Activated T-cell treated with anti-CD3 and anti-CD28 coated beads, Interleukin-2, amount 50 U/mL, for 72 hours (primary cell): ENCODE results near the gene KCNIP1. TPM values are rescaled to one million over a fixed set of nuclear protein-coding genes. Genes with fewer than 3 reads are reported as not detected.

Experiments
- ATAC-seq, 2 donors: fragments of 150-1000 bp; cut with Tn5 transposase; replicated peaks in 1 of 2; 2 replicates each; pipeline ENCODE4 v1.10.0; 2021; ENCODE audit warnings: moderate library complexity in 2 of 2, mild to moderate bottlenecking in 1 of 2
- DNase-seq, 2 donors: peaks; one replicate each; pipeline ENCODE4 v3.0.0; 2021 to 2022; ENCODE audit warnings: mixed read lengths in 1 of 2
- H3K27ac Mint-ChIP-seq: one replicate; pipeline ENCODE4 v1.8.0; 2022; ENCODE audit warnings: mild to moderate bottlenecking, moderate library complexity, mixed read lengths
- H3K27me3 Mint-ChIP-seq: one replicate; pipeline ENCODE4 v1.8.0; 2022; ENCODE audit warnings: low read depth, mixed read lengths
- H3K36me3 Mint-ChIP-seq, 2 donors: one replicate each; pipeline ENCODE4 v1.8.0; 2022; ENCODE audit warnings: mixed read lengths in 2 of 2, mild to moderate bottlenecking in 1 of 2; ENCODE audit not compliant: insufficient read depth in 2 of 2
- H3K4me1 Mint-ChIP-seq: one replicate; pipeline ENCODE4 v1.8.0; 2022; ENCODE audit warnings: low read depth, mixed read lengths
- H3K4me3 Mint-ChIP-seq, 2 donors: one replicate each; pipeline ENCODE4 v1.8.0; 2022; ENCODE audit warnings: mild to moderate bottlenecking in 2 of 2, mixed read lengths in 2 of 2, moderate library complexity in 2 of 2
- H3K9me3 Mint-ChIP-seq, 2 donors: one replicate each; pipeline ENCODE4 v1.8.0; 2022; ENCODE audit warnings: mixed read lengths in 2 of 2
- total RNA-seq, 2 donors: library from RNA; stranded (reverse); gene quantifications; one replicate each; pipeline ENCODE4 v1.2.3, GENCODE V29; 2022

KCNIP1 gene
- total RNA-seq, 2 donors from 2014 or later: not detected

DNA sequence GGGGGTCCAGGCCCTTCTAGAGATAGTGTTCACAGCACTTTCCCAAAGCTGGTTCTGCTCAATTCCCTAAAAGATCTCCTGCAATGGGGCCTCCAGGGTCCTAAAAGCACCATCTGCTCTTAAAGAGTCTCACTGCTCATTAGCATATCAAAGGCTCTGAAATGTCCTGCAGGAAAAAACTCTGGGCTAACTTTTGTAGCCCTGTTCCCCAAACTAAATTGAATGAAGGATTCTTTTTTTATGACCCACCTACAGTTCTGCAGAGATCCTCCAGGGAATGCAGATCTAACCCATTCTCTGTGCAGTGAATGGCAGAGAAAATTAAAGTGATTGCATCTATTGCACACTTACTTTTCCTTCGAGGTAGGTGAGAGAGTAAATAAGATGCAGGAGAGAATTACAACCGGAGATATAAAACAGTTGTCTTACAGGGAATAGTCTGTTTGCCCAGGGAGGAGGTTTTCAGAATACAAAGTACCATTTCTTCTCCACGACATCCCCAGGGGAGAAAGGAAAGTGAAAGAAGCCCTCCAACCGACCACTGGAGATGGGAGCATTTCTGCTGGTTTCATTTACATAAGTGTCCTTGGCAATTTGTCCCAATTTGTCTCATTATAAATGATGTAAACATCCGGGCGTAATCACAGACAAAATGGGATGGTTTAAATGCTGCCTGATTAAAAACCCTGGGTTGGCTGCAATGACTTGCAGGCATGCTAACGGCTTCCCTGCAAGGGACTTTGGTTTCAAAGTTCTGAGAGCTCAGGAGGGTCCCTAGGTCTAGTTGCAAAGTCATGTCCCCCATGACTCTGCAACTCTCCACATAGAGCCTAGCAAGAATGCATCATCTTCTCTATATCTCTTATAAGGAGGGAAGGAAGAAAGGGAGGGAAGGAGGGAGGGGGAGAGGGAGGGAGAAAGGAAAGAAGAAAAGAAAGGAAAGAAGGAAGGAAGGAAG lies 114.0 kb downstream of the KCNIP1 start:
- ATAC-seq (no peak), DNase-seq (no peak)
- Mint-ChIP-seq H3K27me3 (peaks cover 31% of the 10 kb centered on the region), H3K9me3 (no peaks in the 10 kb centered on the region), H3K27ac (no peak overlapping the region), H3K36me3 (no peaks in the 10 kb centered on the region), H3K4me3 (no peak overlapping the region), H3K4me1 (peaks cover 5% of the 10 kb centered on the region)

DNA sequence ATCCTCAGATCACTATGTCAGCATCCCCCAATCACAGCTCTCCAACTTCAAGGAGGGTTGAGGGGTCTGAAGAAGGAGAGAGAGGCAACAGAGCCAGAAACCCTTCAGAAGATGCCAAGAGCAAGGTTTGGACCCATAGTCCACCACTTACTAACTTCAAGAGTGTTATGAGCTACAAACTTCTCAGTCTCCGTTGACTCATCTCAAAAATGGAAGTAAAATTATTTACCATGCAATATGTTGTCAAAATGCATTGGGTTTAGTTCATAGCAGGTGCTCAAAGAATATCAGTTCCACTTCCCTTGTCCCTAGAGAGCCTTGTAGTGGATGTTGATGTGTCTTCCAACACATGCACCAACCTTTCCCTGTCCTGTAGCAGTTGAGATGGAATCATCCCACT lies 116.0 kb downstream of the KCNIP1 start:
- Mint-ChIP-seq H3K27me3 (peaks cover 32% of the 10 kb centered on the region), H3K4me3 (no peak overlapping the region), H3K4me1 (peaks cover under 1% of the 10 kb centered on the region), H3K27ac (no peak overlapping the region), H3K9me3 (no peaks in the 10 kb centered on the region), H3K36me3 (no peaks in the 10 kb centered on the region)
- ATAC-seq (peak; percentile 44 to 70), DNase-seq (no peak)

DNA sequence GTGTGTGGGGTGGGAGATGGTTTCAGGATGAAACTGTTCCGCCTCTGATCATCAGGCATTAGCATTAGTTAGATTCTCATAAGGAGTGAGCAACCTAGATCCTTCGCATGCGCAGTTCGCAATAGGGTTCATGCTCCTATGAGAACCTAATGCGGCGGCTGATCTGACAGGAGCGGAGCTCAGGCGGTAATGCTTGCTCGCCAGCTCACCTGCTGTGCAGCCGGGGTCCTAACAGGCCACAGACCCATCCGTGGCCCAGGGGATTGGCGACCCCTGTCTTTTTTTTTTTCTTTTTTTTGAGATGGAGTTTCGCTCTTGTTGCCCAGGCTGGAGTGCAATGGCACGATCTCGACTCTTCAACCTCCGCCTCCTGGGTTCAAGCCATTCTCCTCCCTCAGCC lies 119.1 kb downstream of the KCNIP1 start:
- ATAC-seq: no peak
- no peak overlapping the region for H3K27ac Mint-ChIP-seq
- no peaks in the 10 kb centered on the region for H3K9me3 Mint-ChIP-seq
- H3K27me3 Mint-ChIP-seq: peaks cover 19% of the 10 kb centered on the region
- no peak overlapping the region for H3K4me3 Mint-ChIP-seq
- no peaks in the 10 kb centered on the region for H3K36me3 Mint-ChIP-seq
- no peaks in the 10 kb centered on the region for H3K4me1 Mint-ChIP-seq
- DNase-seq: no peak

DNA sequence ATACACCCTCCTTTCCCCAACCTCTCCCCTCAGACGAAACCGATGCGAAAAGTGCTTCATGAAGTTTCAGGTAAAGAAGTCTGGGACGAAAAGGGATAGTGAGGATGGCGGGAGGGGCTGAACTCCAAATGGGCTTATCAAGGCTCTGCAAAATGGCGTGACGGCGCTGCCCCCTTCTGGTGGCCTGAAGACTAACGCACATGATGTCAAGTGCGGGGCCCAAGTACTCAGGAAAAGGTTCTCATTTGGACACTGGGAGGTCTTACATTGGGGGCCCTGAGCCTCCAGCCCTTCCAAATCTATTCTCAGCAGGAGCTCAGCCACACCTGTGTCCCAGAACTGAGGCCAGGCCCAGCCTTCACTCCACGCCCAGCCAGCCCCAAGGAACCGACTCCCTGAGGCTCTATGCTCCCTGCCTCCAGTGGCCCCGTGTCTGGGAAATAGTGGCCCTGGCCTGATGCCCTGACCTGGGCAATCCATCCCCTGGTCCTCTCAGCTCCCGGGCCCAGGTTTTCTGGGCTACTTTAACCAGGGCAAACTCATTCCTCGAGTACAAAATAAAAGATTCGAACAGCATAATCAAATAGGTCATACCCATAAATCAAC lies 119.9 kb downstream of the KCNIP1 start:
- no peaks in the 10 kb centered on the region for H3K36me3 Mint-ChIP-seq
- no peaks in the 10 kb centered on the region for H3K4me1 Mint-ChIP-seq
- peak; percentile 39 to 40 for ATAC-seq
- no peaks in the 10 kb centered on the region for H3K9me3 Mint-ChIP-seq
- peak; percentile 49 to 59 for DNase-seq
- H3K27ac Mint-ChIP-seq: no peak overlapping the region
- no peak overlapping the region for H3K4me3 Mint-ChIP-seq
- peaks cover 17% of the 10 kb centered on the region for H3K27me3 Mint-ChIP-seq

DNA sequence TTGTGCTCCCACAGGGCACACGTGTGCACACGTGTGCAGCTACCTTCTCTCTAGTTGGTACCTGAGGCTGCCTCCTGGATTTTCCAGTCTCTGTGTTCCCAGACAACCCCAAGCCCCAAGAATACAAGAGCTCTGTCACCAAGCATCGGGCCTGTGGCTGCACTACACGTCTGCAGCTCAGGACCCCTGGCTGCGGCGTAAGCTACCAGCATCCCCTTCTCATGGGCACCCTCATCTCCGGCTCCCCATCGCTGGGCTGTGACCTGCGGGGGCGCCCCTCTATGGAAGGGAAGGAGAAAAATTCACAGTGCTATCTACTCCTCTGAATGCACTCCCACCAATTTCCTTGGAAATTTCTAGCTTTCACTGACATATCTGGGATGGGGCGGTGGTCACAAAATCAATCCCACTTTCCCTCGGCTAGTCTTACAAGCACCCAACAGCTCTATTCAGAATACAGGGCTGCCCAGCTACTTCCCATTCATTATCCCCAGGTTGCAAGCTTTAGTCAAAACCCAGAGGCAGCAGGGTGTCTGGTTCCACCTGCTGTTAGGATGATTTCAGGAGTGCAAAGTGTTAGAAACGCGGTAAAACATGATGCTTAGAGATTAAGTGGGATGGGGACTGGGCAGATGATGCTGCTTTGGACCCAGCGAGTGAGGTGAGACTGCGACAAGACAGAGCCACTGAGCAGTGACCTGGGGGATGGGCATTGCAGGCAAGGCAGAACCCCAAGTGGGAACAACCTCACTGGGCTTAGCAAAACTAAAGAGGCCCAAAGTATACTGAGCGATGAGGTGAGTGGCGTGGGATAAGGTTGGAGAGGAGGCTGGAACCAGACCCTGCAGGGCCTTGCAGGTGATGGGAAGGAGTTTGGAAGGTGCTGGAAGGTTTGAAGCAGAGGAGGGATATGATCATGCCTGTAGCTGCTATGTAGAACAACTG lies 121.7 kb downstream of the KCNIP1 start:
- Mint-ChIP-seq H3K36me3 (no peaks in the 10 kb centered on the region), H3K9me3 (no peaks in the 10 kb centered on the region), H3K4me3 (no peak overlapping the region), H3K27me3 (peaks cover 17% of the 10 kb centered on the region), H3K4me1 (no peaks in the 10 kb centered on the region), H3K27ac (no peak overlapping the region)
- DNase-seq (no peak), ATAC-seq (no peak)

DNA sequence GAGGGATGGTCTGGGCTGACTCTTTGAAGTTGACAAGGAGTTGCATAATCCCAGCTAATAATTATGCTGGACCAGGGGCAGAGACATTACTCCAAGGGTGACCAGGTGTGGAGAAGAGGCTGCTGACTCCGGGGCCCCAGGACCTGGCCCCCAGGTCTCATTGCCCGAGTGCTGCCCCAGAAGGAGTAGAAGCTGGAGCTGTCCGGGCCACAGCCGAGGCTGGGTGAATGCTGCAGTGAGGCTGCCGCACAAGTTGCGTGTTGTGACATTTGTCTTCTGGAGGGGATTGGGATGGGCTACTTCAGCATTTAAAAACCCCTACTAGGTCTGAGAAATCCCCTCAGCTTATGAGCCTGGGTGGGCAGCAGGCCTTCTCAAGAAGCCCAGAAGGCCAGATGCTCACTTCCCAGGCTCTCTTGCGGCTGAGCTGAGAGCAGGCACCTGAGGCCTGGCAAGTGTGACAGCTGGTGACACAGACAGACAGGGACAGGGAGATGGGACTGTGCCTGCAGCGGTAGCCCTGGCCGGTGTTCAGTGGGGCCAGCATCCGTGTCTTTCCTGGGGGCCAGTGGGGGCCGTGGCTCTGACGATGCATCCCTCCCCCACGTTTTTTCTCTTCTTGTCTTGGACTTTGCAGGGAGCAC lies 122.8 kb downstream of the KCNIP1 start:
- Mint-ChIP-seq H3K36me3 (no peaks in the 10 kb centered on the region), H3K9me3 (no peaks in the 10 kb centered on the region), H3K27ac (no peak overlapping the region), H3K4me1 (no peaks in the 10 kb centered on the region), H3K4me3 (no peak overlapping the region), H3K27me3 (peaks cover 17% of the 10 kb centered on the region)
- no peak for DNase-seq
- no peak for ATAC-seq

DNA sequence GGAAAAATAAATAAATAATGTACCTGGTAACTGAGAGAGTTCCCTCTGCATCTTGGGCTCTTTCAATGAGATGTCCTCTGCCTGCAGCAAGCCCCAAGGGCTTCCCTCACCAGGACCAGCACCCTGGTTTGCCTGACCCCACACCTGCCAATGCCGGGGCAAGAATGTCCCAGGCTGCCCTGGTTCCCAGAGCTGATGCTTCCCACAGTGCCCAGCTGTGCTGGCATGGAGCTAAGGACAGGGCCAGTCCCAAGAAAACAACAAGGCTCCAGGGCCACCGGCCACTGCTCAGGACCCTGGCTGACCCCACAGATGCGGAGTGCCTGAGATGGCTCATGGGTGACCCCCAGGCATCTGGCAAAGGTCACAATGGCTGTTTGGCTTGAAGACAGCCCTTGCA lies 123.5 kb downstream of the KCNIP1 start:
- DNase-seq (no peak), ATAC-seq (no peak)
- H3K4me3 Mint-ChIP-seq: no peak overlapping the region
- no peaks in the 10 kb centered on the region for H3K36me3 Mint-ChIP-seq
- no peaks in the 10 kb centered on the region for H3K4me1 Mint-ChIP-seq
- H3K27ac Mint-ChIP-seq: no peak overlapping the region
- H3K9me3 Mint-ChIP-seq: no peaks in the 10 kb centered on the region
- H3K27me3 Mint-ChIP-seq: peaks cover 17% of the 10 kb centered on the region

DNA sequence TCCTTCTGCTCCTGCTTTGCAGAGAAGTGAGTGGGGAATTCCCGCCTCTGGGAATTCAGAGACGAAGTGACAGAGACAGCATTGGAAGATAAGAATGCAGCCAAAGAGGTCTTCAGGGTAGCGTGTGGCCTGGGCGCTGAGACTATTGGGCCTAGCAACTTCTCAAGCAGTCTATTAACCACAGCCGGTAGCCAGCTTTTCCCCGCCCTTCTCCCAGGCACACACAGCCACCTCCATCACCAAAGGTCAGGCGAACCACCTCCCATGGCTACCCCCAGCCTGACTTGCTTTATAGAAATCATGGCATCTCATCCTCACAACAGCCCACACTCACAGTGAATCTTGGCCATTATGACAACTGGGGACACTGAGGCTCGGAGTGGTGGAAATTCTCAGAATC lies 124.2 kb downstream of the KCNIP1 start:
- Mint-ChIP-seq H3K36me3 (no peaks in the 10 kb centered on the region), H3K4me3 (no peak overlapping the region), H3K27ac (no peak overlapping the region), H3K27me3 (peaks cover 21% of the 10 kb centered on the region), H3K4me1 (peaks cover 4% of the 10 kb centered on the region), H3K9me3 (no peaks in the 10 kb centered on the region)
- DNase-seq (no peak), ATAC-seq (no peak)

DNA sequence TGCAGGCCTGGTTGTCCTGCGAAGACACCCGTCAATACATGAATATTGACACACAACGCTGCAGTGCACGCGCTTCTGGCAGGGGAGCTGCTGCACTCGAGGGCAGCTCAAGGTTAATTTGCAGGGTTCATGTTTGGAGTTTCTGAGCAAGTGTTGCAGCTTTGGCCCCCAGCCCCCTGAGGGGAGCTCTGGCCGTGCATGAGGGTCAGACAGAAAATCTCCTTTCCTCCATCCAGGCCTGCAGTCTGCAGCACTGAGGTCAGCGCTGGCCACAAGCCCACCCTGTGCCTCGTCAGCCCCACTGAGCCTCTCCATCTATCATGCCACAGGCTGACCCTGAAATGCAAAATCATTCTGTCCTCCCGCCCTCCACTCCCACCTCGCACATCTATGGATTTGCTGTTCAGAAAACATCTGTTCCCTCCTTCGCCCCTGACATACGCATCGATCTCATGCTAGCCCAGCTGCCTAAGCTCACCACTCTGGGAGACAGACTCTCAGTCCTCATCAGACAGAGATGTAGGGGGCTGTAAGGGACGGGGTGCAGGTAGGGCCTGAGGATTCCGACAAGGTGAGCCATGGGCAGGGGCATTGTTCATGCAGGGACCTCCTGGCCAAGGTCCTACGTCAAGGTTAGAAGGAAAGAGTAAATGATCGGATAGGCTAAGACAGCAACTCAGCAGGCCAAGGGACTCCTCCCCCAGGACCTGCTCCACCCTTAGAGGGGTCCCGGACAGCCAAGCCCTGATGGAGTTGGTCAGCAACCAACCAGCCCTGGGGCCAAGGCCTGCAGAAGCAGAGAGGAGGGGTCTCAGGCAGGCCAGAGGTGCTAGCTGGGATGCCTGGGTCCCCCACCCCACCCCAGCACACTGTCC lies 125.1 kb downstream of the KCNIP1 start:
- Mint-ChIP-seq H3K27me3 (peaks cover 25% of the 10 kb centered on the region), H3K27ac (no peak overlapping the region), H3K4me3 (no peak overlapping the region), H3K4me1 (peaks cover 13% of the 10 kb centered on the region), H3K36me3 (no peaks in the 10 kb centered on the region), H3K9me3 (no peaks in the 10 kb centered on the region)
- DNase-seq: no peak
- ATAC-seq: no peak

DNA sequence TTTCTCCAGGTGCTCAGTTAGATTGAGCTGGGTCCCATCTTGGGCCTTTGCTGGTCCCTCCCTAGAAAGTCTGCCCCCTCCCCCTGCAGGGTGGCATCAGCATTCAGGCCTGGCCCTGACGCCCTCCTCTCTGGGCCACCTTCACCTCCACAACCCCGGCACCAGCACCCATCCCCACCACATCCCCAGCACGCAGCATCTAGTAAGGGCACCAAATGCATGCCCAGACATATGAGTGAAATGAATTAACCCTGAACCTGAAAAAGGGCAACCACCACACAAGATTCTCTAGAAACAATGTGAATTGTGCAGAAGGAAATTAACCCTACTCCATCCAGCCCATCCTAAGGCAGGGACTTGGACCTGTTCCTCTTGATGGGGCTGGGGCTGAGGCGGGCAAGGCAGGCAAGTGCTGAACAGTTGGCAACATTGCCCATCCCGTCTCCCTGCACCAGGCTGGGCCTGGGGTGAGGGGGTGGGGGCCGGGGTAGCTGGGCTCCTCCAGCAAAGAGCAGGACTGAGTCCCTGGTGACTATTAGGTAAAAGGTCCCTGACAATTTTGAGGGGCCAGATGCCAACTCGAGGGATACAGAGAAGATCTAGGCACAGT lies 125.9 kb downstream of the KCNIP1 start:
- ATAC-seq (no peak), DNase-seq (no peak)
- peaks cover 18% of the 10 kb centered on the region for H3K4me1 Mint-ChIP-seq
- no peaks in the 10 kb centered on the region for H3K9me3 Mint-ChIP-seq
- no peak overlapping the region for H3K27ac Mint-ChIP-seq
- no peak overlapping the region for H3K4me3 Mint-ChIP-seq
- no peaks in the 10 kb centered on the region for H3K36me3 Mint-ChIP-seq
- H3K27me3 Mint-ChIP-seq: peaks cover 23% of the 10 kb centered on the region

DNA sequence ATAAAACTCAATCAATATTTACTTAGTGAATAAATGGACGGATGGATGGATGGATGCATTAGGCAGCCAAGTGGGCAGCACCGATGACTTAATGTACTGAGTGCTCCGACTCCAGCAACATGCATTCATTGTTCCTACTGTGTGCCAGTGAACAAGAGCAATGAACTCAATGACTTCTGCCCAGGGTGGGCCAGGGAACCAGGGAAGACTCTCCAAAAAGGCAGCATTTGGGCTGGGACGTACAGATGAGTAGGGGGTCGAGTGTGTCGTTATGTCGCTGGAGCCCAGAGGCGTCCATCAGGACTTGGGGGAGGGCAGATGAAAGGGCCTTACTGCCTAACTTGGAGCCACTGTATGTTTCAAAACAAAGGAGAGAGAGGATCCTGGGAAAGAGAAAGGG lies 126.4 kb downstream of the KCNIP1 start:
- Mint-ChIP-seq H3K4me3 (no peak overlapping the region), H3K27me3 (peaks cover 17% of the 10 kb centered on the region), H3K36me3 (no peaks in the 10 kb centered on the region), H3K9me3 (no peaks in the 10 kb centered on the region), H3K27ac (no peak overlapping the region), H3K4me1 (peaks cover 18% of the 10 kb centered on the region)
- no peak for DNase-seq
- no peak for ATAC-seq
